H9 (cell line): ENCODE measurements around the gene TIRAP. TPM values are rescaled to one million over a fixed set of nuclear protein-coding genes. Genes with fewer than 3 reads are reported as not detected.

Experiments
- DNase-seq: peaks from one replicate; pipeline ENCODE4 v3.0.0-alpha.2; 2017
- H2AFZ ChIP-seq: one replicate; pipeline ENCODE4 v1.6.1; 2013; ENCODE audit warnings: mild to moderate bottlenecking, low read length, control low read depth, moderate library complexity
- H2AK5ac ChIP-seq: 2 replicates; pipeline ENCODE4 v1.6.1; 2013; ENCODE audit warnings: low read length, control low read depth, mixed read lengths; ENCODE audit not compliant: insufficient read length
- H2BK120ac ChIP-seq: one replicate; pipeline ENCODE4 v1.6.1; 2013; ENCODE audit warnings: low read depth, mild to moderate bottlenecking, low read length, control low read depth, inconsistent platforms; ENCODE audit not compliant: poor library complexity, severe bottlenecking
- H2BK12ac ChIP-seq: 2 replicates; pipeline ENCODE4 v1.6.1; 2013; ENCODE audit warnings: low read length, control low read depth, mixed read lengths, low read depth; ENCODE audit not compliant: insufficient read length
- H2BK15ac ChIP-seq: 2 replicates; pipeline ENCODE4 v1.6.1; 2013; ENCODE audit warnings: low read depth, low read length, control low read depth
- H2BK20ac ChIP-seq: one replicate; pipeline ENCODE4 v1.6.1; 2013; ENCODE audit warnings: low read depth, mild to moderate bottlenecking, low read length, control low read depth, inconsistent platforms; ENCODE audit not compliant: poor library complexity, severe bottlenecking
- H2BK5ac ChIP-seq: 2 replicates; pipeline ENCODE4 v1.6.1; 2013; ENCODE audit warnings: low read length, control low read depth, mixed read lengths; ENCODE audit not compliant: insufficient read length
- H3K14ac ChIP-seq: 2 replicates; pipeline ENCODE4 v1.6.1; 2013; ENCODE audit warnings: low read length, control low read depth; ENCODE audit not compliant: insufficient read depth
- H3K18ac ChIP-seq: 2 replicates; pipeline ENCODE4 v1.6.1; 2013; ENCODE audit warnings: low read depth, mild to moderate bottlenecking, mixed read lengths, low read length, control low read depth; ENCODE audit not compliant: insufficient read length
- H3K23ac ChIP-seq: 2 replicates; pipeline ENCODE4 v1.6.1; 2013; ENCODE audit warnings: low read length, control low read depth, mixed read lengths, low read depth; ENCODE audit not compliant: insufficient read length
- H3K23me2 ChIP-seq: 2 replicates; pipeline ENCODE4 v1.6.1; 2013; ENCODE audit warnings: low read depth, mild to moderate bottlenecking, mixed read lengths, low read length, control low read depth; ENCODE audit not compliant: insufficient read length, poor library complexity, severe bottlenecking
- H3K27ac ChIP-seq: 2 replicates; pipeline ENCODE4 v1.5.1; 2013; ENCODE audit warnings: low read length, control low read depth, mixed read lengths, low read depth; ENCODE audit not compliant: insufficient read length
- H3K27me3 ChIP-seq: 2 replicates; pipeline ENCODE4 v1.6.1; 2013; ENCODE audit warnings: low read length, control low read depth, inconsistent platforms; ENCODE audit not compliant: insufficient read depth
- H3K4ac ChIP-seq: 2 replicates; pipeline ENCODE4 v1.6.1; 2013; ENCODE audit warnings: low read depth, mild to moderate bottlenecking, control low read depth, inconsistent platforms, low read length, moderate library complexity
- H3K4me1 ChIP-seq: 2 replicates; pipeline ENCODE4 v1.6.1; 2013; ENCODE audit warnings: low read length, control low read depth, inconsistent platforms; ENCODE audit not compliant: insufficient read depth
- H3K4me2 ChIP-seq: 2 replicates; pipeline ENCODE4 v1.6.1; 2013; ENCODE audit warnings: low read length, control low read depth, mixed read lengths; ENCODE audit not compliant: insufficient read length, insufficient read depth
- H3K56ac ChIP-seq: 2 replicates; pipeline ENCODE4 v1.6.1; 2013; ENCODE audit warnings: low read depth, mild to moderate bottlenecking, mixed read lengths, low read length, control low read depth; ENCODE audit not compliant: insufficient read length
- H3K79me1 ChIP-seq: 2 replicates; pipeline ENCODE4 v1.6.1; 2013; ENCODE audit warnings: low read depth, mild to moderate bottlenecking, moderate library complexity, low read length, control low read depth, inconsistent platforms; ENCODE audit not compliant: insufficient read depth, poor library complexity, severe bottlenecking
- H3K79me2 ChIP-seq: 2 replicates; pipeline ENCODE4 v1.6.1; 2013; ENCODE audit warnings: low read length, control low read depth, inconsistent platforms; ENCODE audit not compliant: insufficient read depth
- H3K9ac ChIP-seq: 2 replicates; pipeline ENCODE4 v1.6.1; 2013; ENCODE audit warnings: low read length, control low read depth, mixed read lengths; ENCODE audit not compliant: insufficient read length; ENCODE audit errors: extremely low read depth
- H3K9me3 ChIP-seq: one replicate; pipeline ENCODE4 v1.6.1; 2013; ENCODE audit warnings: low read depth, low read length, inconsistent platforms; ENCODE audit not compliant: control insufficient read depth
- H3T11ph ChIP-seq: one replicate; pipeline ENCODE4 v1.6.1; 2013; ENCODE audit warnings: mild to moderate bottlenecking, low read length, control low read depth, inconsistent platforms
- H4K20me1 ChIP-seq: one replicate; pipeline ENCODE4 v1.6.1; 2013; ENCODE audit not compliant: control insufficient read depth, insufficient read length, insufficient read depth
- H4K5ac ChIP-seq: 2 replicates; pipeline ENCODE4 v1.6.1; 2013; ENCODE audit warnings: low read depth, mild to moderate bottlenecking, mixed read lengths, low read length, control low read depth; ENCODE audit not compliant: insufficient read length
- H4K8ac ChIP-seq: replicated peaks from 2 replicates; pipeline ENCODE4 v1.6.1; 2013; ENCODE audit warnings: low read length, control low read depth, mixed read lengths, low read depth; ENCODE audit not compliant: insufficient read length
- H4K91ac ChIP-seq: 2 replicates; pipeline ENCODE4 v1.6.1; 2013; ENCODE audit warnings: low read depth, mild to moderate bottlenecking, moderate library complexity, mixed read lengths, low read length, control low read depth; ENCODE audit not compliant: insufficient read length
- H3K27ac Mint-ChIP-seq, 3 experiments: 2 replicates in 2 of 3; 3 replicates in 1 of 3; pipeline ENCODE4 v1.8.0; 2020 to 2021; ENCODE audit warnings: mixed read lengths in 3 of 3, mild to moderate bottlenecking in 1 of 3, moderate library complexity in 1 of 3
- H3K27me3 Mint-ChIP-seq: 2 replicates; pipeline ENCODE4 v1.8.0; 2021; ENCODE audit warnings: low read depth, mild to moderate bottlenecking, moderate library complexity, mixed read lengths
- H3K36me3 Mint-ChIP-seq, 3 experiments: 2 replicates in 2 of 3; 3 replicates in 1 of 3; pipeline ENCODE4 v1.8.0; 2020 to 2021; ENCODE audit warnings: low read depth in 3 of 3, mixed read lengths in 3 of 3; ENCODE audit not compliant: insufficient read depth in 1 of 3
- H3K4me1 Mint-ChIP-seq, 2 experiments: 2 replicates each; pipeline ENCODE4 v1.8.0; 2020; ENCODE audit warnings: mixed read lengths in 2 of 2
- H3K4me3 Mint-ChIP-seq, 2 experiments: 2 replicates in 1 of 2; 3 replicates in 1 of 2; pipeline ENCODE4 v1.8.0; 2020 to 2021; ENCODE audit warnings: mild to moderate bottlenecking in 2 of 2, mixed read lengths in 2 of 2, moderate library complexity in 1 of 2
- H3K9me3 Mint-ChIP-seq, 2 experiments: 2 replicates in 1 of 2; 3 replicates in 1 of 2; pipeline ENCODE4 v1.8.0; 2020; ENCODE audit warnings: mild to moderate bottlenecking in 2 of 2, mixed read lengths in 2 of 2, moderate library complexity in 1 of 2
- CTCF ChIP-seq: fragments of 200-600 bp; sonication (generic); conservative IDR thresholded peaks from 3 replicates; pipeline ENCODE4 v1.8.0; 2021; ENCODE audit warnings: antibody characterized with exemption, mild to moderate bottlenecking
- WGBS: extraction: QIAGEN DNeasy Blood & Tissue Kit; methylation state at CpG from one replicate; pipeline ENCODE4 v1.1.7; 2013; ENCODE audit warnings: missing lambda C conversion rate, low lambda C conversion rate, mixed read lengths; ENCODE audit not compliant: insufficient read length; ENCODE audit errors: extremely low coverage; 5-methylcytosine and 5-hydroxymethylcytosine counted together
- total RNA-seq: library from RNA; stranded (reverse); gene quantifications from 2 replicates; pipeline ENCODE4 v1.2.1, GENCODE V29; 2021

Gene TIRAP
- total RNA-seq, 1 experiment from 2014 or later, result 7.0 TPM

- Histone ChIP-seq H3K23me2 (no peaks in the 10 kb centered on the region), H3K27ac (no peak overlapping the region), H3K18ac (no peak overlapping the region), H3K23ac (no peak overlapping the region), H2BK12ac (no peak overlapping the region), H2BK15ac (no peak overlapping the region), H4K8ac (no peak overlapping the region), H2AK5ac (no peak overlapping the region), H2AFZ (no peak overlapping the region), H3K9me3 (no peaks in the 10 kb centered on the region), H3K79me2 (no peaks in the 10 kb centered on the region), H3K4me1 (no peaks in the 10 kb centered on the region), H3K4me2 (no peak overlapping the region), H4K20me1 (no peaks in the 10 kb centered on the region), H3K14ac (no peak overlapping the region), H3K27me3 (no peaks in the 10 kb centered on the region), H2BK120ac (no peak overlapping the region), H4K91ac (no peak overlapping the region), H2BK20ac (no peak overlapping the region), H3T11ph (no peak overlapping the region), H4K5ac (no peak overlapping the region), H2BK5ac (no peak overlapping the region), H3K79me1 (no peaks in the 10 kb centered on the region), H3K4ac (no peak overlapping the region), H3K56ac (no peak overlapping the region), H3K9ac (no peak overlapping the region)
- H3K27ac Mint-ChIP-seq, result no peak overlapping the region; a peak in 1 of 7 replicates
- no CpG with 5 or more reads among the region's 14 CpGs for WGBS
- peaks cover 16 to 47% (median 37%) of the 10 kb centered on the region in 3 experiments; a peak in 6 of 7 replicates for H3K36me3 Mint-ChIP-seq
- no peaks in the 10 kb centered on the region for H3K9me3 Mint-ChIP-seq
- no peak overlapping the region; a peak in 2 of 5 replicates for H3K4me3 Mint-ChIP-seq
- H3K4me1 Mint-ChIP-seq, result peaks cover 0 to 2% of the 10 kb centered on the region in 2 experiments; a peak in 1 of 4 replicates
- no peaks in the 10 kb centered on the region; the same call in 1 of the 2 replicates for H3K27me3 Mint-ChIP-seq
- TF ChIP-seq CTCF, result no peak
- no peak for DNase-seq
These were observed 28.8 kb downstream of the TIRAP start for GRCh38 chr11:126311401-126312291.
